ENCODE results near the gene FARS2. TPM values are rescaled to one million over a fixed set of nuclear protein-coding genes. Genes with fewer than 3 reads are reported as not detected.
A peak's percentile ranks its signal among the peaks of the same experiment; 100 is the strongest.

Gene FARS2
- total and polyA plus RNA-seq, 4 donors, result 9.2 to 31.4 (median 19.4) TPM

- TF ChIP-seq CTCF (IDR thresholded peaks at IDR 0.05; ENCODE audit: control extremely low read depth, extremely low read depth), result no peak
- WGBS, 2 donors, result 97 to 99% methylated on average over 6 of the region's 6 CpGs
- no peak overlapping the region for H3K27ac ChIP-seq (ENCODE audit: low read depth in 1 of 2, low read length in 1 of 2)
Observed at GRCh38 chr6:5781019-5781418, 519.7 kb downstream of the FARS2 start.

GRCh38 chr6:5781966-5782556, 520.7 kb downstream of the FARS2 start:
- WGBS, 2 donors, result 86 to 89% methylated on average over 17 of the region's 17 CpGs
- no peak overlapping the region for H3K27ac ChIP-seq (ENCODE audit: low read depth in 1 of 2, low read length in 1 of 2)
- ATAC-seq (ENCODE audit: insufficient read depth, low FRiP score) (no peak), DNase-seq (no peak)
- TF ChIP-seq CTCF (IDR thresholded peaks at IDR 0.05; ENCODE audit: control extremely low read depth, extremely low read depth), result no peak
- H3K27me3 ChIP-seq (ENCODE audit: control insufficient read depth in 3 of 3, insufficient read depth in 3 of 3, low read length in 2 of 3), result no peaks in the 10 kb centered on the region
- no peaks in the 10 kb centered on the region for H3K9me3 ChIP-seq (ENCODE audit: control insufficient read depth in 4 of 4, insufficient read depth in 3 of 4, low read length in 3 of 4)
- H3K4me3 ChIP-seq, result no peak overlapping the region
- H3K9ac ChIP-seq (ENCODE audit: insufficient read depth in 1 of 2, low read length in 2 of 2), result no peak overlapping the region
- peaks cover 0 to 3% (median 0%) of the 10 kb centered on the region in 5 donors for H3K4me1 ChIP-seq (ENCODE audit: control insufficient read depth in 5 of 5, insufficient read depth in 5 of 5, low read length in 5 of 5)
- H3K36me3 ChIP-seq (ENCODE audit: control insufficient read depth in 4 of 4, insufficient read depth in 4 of 4, low read length in 4 of 4), result no peaks in the 10 kb centered on the region

More at GRCh38 chr6:5781019-5781418, 519.7 kb downstream of the FARS2 start:
- Histone ChIP-seq H3K36me3 (ENCODE audit: control insufficient read depth in 4 of 4, insufficient read depth in 4 of 4, low read length in 4 of 4) (no peaks in the 10 kb centered on the region), H3K4me1 (ENCODE audit: control insufficient read depth in 5 of 5, insufficient read depth in 5 of 5, low read length in 5 of 5) (peaks cover 0 to 3% (median 0%) of the 10 kb centered on the region in 5 donors), H3K4me3 (no peak overlapping the region), H3K9ac (ENCODE audit: insufficient read depth in 1 of 2, low read length in 2 of 2) (no peak overlapping the region), H3K27me3 (ENCODE audit: control insufficient read depth in 3 of 3, insufficient read depth in 3 of 3, low read length in 2 of 3) (no peaks in the 10 kb centered on the region), H3K9me3 (ENCODE audit: control insufficient read depth in 4 of 4, insufficient read depth in 3 of 4, low read length in 3 of 4) (no peaks in the 10 kb centered on the region)
- ATAC-seq (ENCODE audit: insufficient read depth, low FRiP score) (no peak), DNase-seq (no peak)

GRCh38 chr6:5782783-5783547, 521.7 kb downstream of the FARS2 start:
- 70 to 71% methylated on average over 26 of the region's 26 CpGs for WGBS, 2 donors
- DNase-seq (peak in 1 of 3 donors; percentile 31), ATAC-seq (ENCODE audit: insufficient read depth, low FRiP score) (peak; percentile 11)
- Histone ChIP-seq H3K4me3 (no peak overlapping the region), H3K9ac (ENCODE audit: insufficient read depth in 1 of 2, low read length in 2 of 2) (no peak overlapping the region), H3K4me1 (ENCODE audit: control insufficient read depth in 5 of 5, insufficient read depth in 5 of 5, low read length in 5 of 5) (peaks cover 0 to 3% (median 0%) of the 10 kb centered on the region in 5 donors), H3K9me3 (ENCODE audit: control insufficient read depth in 4 of 4, insufficient read depth in 3 of 4, low read length in 3 of 4) (no peaks in the 10 kb centered on the region), H3K27me3 (ENCODE audit: control insufficient read depth in 3 of 3, insufficient read depth in 3 of 3, low read length in 2 of 3) (no peaks in the 10 kb centered on the region), H3K27ac (ENCODE audit: low read depth in 1 of 2, low read length in 1 of 2) (peak overlapping the region in 1 of 2 donors; percentile 69), H3K36me3 (ENCODE audit: control insufficient read depth in 4 of 4, insufficient read depth in 4 of 4, low read length in 4 of 4) (no peaks in the 10 kb centered on the region)
- TF ChIP-seq CTCF (IDR thresholded peaks at IDR 0.05; ENCODE audit: control extremely low read depth, extremely low read depth), result no peak
